ENCODE measurements around the gene CALN1. TPM values are rescaled to one million over a fixed set of nuclear protein-coding genes. Genes with fewer than 3 reads are reported as not detected.
A peak's percentile ranks its signal among the peaks of the same experiment; 100 is the strongest.

Gene CALN1
- total RNA-seq, 1 donor from 2014 or later: not detected

- H3K4me3 ChIP-seq (ENCODE audit: low read depth, low read length): no peak overlapping the region
- no peaks in the 10 kb centered on the region for H3K36me3 ChIP-seq (ENCODE audit: control insufficient read depth, insufficient read depth, low read length)
- FAIRE-seq (no peak), DNase-seq (ENCODE audit: low read depth) (no peak)
- no peaks in the 10 kb centered on the region for H3K27me3 ChIP-seq (ENCODE audit: control insufficient read depth, insufficient read depth, low read length)
- TF ChIP-seq CTCF (IDR thresholded peaks at IDR 0.05; ENCODE audit: insufficient read depth, low read length, severe bottlenecking): no peak
Measured at GRCh38 chr7:71883415-71883814, 528.7 kb downstream of the CALN1 start.

DNA sequence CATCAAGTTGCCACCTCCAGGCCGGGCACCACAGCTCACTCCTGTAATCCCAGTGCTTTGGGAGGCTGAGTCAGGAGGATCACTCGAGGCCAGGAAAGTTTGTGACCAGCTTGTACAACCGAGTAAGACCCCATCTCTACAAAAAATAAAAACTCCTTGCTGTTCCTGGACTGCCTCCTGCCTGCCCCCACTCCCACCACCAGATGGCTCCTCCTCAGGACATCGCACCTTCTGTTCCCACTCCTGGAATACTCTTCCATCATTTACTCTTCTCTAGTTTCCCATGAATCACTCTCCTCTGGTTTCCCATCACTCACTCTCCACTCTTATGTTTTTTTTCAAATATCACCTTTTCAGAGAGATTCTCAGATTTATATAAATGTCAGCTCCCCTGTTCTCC is 540.7 kb downstream of the CALN1 start:
- Histone ChIP-seq H3K4me3 (ENCODE audit: low read depth, low read length) (no peak overlapping the region), H3K27me3 (ENCODE audit: control insufficient read depth, insufficient read depth, low read length) (no peaks in the 10 kb centered on the region), H3K36me3 (ENCODE audit: control insufficient read depth, insufficient read depth, low read length) (no peaks in the 10 kb centered on the region)
- TF ChIP-seq CTCF (IDR thresholded peaks at IDR 0.05; ENCODE audit: insufficient read depth, low read length, severe bottlenecking): peak; percentile 6
- DNase-seq (ENCODE audit: low read depth): no peak
- FAIRE-seq: no peak

DNA sequence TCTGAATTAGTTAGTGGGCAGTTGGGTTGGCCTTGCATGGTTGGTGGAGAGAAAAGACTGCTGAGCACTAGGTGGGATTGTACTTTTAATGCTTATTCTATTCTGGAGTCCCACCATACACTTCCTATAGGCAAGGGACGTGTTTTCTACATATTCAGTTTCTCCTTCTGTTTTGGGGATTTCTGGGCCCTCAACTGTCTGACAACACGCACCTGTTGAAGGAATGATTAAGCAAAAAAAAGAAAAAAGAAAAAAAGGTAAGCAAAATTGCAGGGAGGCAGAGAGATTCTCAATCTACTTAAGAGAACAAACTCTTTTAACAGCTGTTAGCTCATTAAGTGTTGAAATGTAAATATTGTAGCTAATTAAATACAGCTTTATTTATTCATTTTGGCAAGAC is 541.3 kb downstream of the CALN1 start:
- DNase-seq (ENCODE audit: low read depth) (no peak), FAIRE-seq (no peak)
- Histone ChIP-seq H3K27me3 (ENCODE audit: control insufficient read depth, insufficient read depth, low read length) (no peaks in the 10 kb centered on the region), H3K36me3 (ENCODE audit: control insufficient read depth, insufficient read depth, low read length) (no peaks in the 10 kb centered on the region), H3K4me3 (ENCODE audit: low read depth, low read length) (no peak overlapping the region)
- no peak for TF ChIP-seq CTCF (IDR thresholded peaks at IDR 0.05; ENCODE audit: insufficient read depth, low read length, severe bottlenecking)

- H3K36me3 ChIP-seq (ENCODE audit: control insufficient read depth, insufficient read depth, low read length): no peaks in the 10 kb centered on the region
- H3K4me3 ChIP-seq (ENCODE audit: low read depth, low read length): no peak overlapping the region
- no peaks in the 10 kb centered on the region for H3K27me3 ChIP-seq (ENCODE audit: control insufficient read depth, insufficient read depth, low read length)
- no peak for TF ChIP-seq CTCF (IDR thresholded peaks at IDR 0.05; ENCODE audit: insufficient read depth, low read length, severe bottlenecking)
- DNase-seq (ENCODE audit: low read depth) (peak; percentile 73), FAIRE-seq (no peak)
Measured at GRCh38 chr7:71868797-71869196, 543.3 kb downstream of the CALN1 start.

DNA sequence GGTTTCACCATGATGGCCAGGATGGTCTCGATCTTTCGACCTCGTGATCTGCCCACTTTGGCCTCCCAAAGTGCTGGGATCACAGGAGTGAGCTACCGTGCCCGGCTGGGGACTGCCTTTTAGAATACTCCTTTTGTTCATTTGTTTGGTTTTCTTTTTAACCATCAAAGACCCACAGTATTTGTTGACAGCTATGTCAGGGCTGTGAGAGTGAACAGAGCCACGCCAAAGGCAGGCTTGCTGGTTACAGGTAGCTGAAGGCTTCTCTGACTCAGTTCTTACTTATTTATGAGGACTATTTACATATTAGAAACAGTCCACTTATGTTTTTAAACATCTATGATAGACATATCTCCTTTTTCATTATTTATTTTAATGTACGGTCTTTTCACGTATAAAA is 544.5 kb downstream of the CALN1 start:
- Histone ChIP-seq H3K27me3 (ENCODE audit: control insufficient read depth, insufficient read depth, low read length) (no peaks in the 10 kb centered on the region), H3K36me3 (ENCODE audit: control insufficient read depth, insufficient read depth, low read length) (no peaks in the 10 kb centered on the region), H3K4me3 (ENCODE audit: low read depth, low read length) (no peak overlapping the region)
- FAIRE-seq: no peak
- TF ChIP-seq CTCF (IDR thresholded peaks at IDR 0.05; ENCODE audit: insufficient read depth, low read length, severe bottlenecking): no peak
- no peak for DNase-seq (ENCODE audit: low read depth)

DNA sequence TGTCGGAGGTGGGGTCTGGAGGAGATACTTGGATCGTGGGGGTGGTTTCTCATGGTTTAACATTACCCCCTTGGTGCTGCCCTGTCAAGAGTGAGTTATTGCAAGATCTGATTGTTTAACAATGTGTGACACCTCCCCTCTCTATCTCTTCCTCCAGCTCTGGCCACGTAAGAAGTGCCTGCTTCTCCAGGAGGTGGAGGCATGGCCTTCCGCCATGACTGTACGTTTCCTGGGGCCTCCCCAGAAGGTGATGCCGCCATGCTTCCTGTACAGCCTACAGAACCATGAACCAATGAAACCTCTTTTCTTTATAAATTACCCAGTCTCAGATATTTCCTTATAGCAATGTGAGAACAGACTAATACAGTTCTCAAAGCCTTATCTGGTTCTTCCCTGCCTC is 547.0 kb downstream of the CALN1 start:
- H3K4me3 ChIP-seq (ENCODE audit: low read depth, low read length): no peak overlapping the region
- DNase-seq (ENCODE audit: low read depth) (no peak), FAIRE-seq (no peak)
- no peak for TF ChIP-seq CTCF (IDR thresholded peaks at IDR 0.05; ENCODE audit: insufficient read depth, low read length, severe bottlenecking)
- no peaks in the 10 kb centered on the region for H3K27me3 ChIP-seq (ENCODE audit: control insufficient read depth, insufficient read depth, low read length)
- H3K36me3 ChIP-seq (ENCODE audit: control insufficient read depth, insufficient read depth, low read length): no peaks in the 10 kb centered on the region
